Neural cell (in vitro differentiated cells): ENCODE results near the gene RASAL1.

Experiments
- EP300 ChIP-seq: fragments of 450-650 bp; conservative IDR thresholded peaks from 2 replicates; pipeline ENCODE4 v1.6.1; 2014; ENCODE audit warnings: antibody characterized with exemption, mild to moderate bottlenecking, moderate library complexity; ENCODE audit not compliant: poor library complexity, severe bottlenecking
- EZH2 ChIP-seq: fragments of 200-600, 300-800 bp; shearing (Covaris generic), sonication (generic); IDR thresholded peaks from 2 replicates; pipeline ENCODE4 v1.6.1; 2014; ENCODE audit warnings: antibody characterized with exemption, low read length, borderline replicate concordance, mild to moderate bottlenecking; ENCODE audit not compliant: insufficient read depth, poor library complexity, severe bottlenecking
- TAF1 ChIP-seq: IDR thresholded peaks from 2 replicates; pipeline ENCODE4 v1.6.1; 2012; ENCODE audit warnings: low read depth
- TF ChIP-seq, protein P1 (sequence below): IDR thresholded peaks from 2 replicates; pipeline ENCODE4 v1.6.1; 2012; ENCODE audit warnings: borderline replicate concordance
- TF ChIP-seq, protein P2 (sequence below): fragments of 450-650 bp; IDR thresholded peaks from 2 replicates; pipeline ENCODE4 v1.5.1; 2014; ENCODE audit warnings: antibody characterized with exemption, mild to moderate bottlenecking, moderate library complexity; ENCODE audit not compliant: poor library complexity, severe bottlenecking

DNA sequence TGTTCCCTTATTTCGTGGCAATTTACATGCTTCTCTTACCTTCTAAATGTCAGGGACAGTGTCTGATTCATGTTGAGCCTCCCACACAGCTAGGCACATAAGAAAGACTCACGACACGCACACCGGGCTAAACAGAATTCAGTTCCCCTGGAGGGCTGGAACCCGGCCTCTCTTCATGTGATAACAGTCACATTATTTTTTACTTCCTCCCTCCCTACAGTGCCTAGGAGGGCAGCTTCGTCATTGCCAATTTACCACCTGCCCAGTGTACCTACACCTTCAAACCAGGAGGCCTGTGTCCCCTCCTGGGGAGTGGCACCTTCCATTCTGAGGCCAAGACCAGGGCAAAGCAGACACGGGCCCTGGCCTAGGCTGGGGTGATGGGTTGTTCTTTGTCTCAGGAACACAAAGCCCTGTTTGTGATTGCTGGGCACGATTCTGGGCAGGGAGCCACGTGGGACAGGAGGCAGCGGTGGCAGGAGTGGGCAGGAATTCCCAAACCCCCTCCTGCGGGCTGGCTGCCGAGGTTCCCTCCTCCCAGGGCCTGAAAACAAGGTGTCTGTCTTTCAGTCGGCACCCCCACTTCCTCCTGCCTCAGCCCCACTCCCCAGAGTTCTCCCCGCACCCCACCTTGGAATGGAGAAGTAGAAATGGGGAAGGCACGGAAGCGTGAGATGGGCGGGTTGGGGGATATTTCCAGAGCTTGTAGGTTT lies 6.8 kb upstream of the RASAL1 start:
- TF ChIP-seq EP300 (no peak), TAF1 (no peak), EZH2 (no peak)
- TF ChIP-seq, protein P1, sequence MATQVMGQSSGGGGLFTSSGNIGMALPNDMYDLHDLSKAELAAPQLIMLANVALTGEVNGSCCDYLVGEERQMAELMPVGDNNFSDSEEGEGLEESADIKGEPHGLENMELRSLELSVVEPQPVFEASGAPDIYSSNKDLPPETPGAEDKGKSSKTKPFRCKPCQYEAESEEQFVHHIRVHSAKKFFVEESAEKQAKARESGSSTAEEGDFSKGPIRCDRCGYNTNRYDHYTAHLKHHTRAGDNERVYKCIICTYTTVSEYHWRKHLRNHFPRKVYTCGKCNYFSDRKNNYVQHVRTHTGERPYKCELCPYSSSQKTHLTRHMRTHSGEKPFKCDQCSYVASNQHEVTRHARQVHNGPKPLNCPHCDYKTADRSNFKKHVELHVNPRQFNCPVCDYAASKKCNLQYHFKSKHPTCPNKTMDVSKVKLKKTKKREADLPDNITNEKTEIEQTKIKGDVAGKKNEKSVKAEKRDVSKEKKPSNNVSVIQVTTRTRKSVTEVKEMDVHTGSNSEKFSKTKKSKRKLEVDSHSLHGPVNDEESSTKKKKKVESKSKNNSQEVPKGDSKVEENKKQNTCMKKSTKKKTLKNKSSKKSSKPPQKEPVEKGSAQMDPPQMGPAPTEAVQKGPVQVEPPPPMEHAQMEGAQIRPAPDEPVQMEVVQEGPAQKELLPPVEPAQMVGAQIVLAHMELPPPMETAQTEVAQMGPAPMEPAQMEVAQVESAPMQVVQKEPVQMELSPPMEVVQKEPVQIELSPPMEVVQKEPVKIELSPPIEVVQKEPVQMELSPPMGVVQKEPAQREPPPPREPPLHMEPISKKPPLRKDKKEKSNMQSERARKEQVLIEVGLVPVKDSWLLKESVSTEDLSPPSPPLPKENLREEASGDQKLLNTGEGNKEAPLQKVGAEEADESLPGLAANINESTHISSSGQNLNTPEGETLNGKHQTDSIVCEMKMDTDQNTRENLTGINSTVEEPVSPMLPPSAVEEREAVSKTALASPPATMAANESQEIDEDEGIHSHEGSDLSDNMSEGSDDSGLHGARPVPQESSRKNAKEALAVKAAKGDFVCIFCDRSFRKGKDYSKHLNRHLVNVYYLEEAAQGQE = no peak
- TF ChIP-seq, protein P2, sequence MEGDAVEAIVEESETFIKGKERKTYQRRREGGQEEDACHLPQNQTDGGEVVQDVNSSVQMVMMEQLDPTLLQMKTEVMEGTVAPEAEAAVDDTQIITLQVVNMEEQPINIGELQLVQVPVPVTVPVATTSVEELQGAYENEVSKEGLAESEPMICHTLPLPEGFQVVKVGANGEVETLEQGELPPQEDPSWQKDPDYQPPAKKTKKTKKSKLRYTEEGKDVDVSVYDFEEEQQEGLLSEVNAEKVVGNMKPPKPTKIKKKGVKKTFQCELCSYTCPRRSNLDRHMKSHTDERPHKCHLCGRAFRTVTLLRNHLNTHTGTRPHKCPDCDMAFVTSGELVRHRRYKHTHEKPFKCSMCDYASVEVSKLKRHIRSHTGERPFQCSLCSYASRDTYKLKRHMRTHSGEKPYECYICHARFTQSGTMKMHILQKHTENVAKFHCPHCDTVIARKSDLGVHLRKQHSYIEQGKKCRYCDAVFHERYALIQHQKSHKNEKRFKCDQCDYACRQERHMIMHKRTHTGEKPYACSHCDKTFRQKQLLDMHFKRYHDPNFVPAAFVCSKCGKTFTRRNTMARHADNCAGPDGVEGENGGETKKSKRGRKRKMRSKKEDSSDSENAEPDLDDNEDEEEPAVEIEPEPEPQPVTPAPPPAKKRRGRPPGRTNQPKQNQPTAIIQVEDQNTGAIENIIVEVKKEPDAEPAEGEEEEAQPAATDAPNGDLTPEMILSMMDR = no peak
